Activated CD4-positive, alpha-beta memory T cell treated with anti-CD3 and anti-CD28 coated beads, Interleukin-2, amount 10 ng/mL, durations not matched to agents 7 days and 5 days (primary cell): Measurements from ENCODE around the gene UBE4B. TPM values are rescaled to one million over a fixed set of nuclear protein-coding genes. Genes with fewer than 3 reads are reported as not detected.
"Not testable (repeated sequence)": the region's sequence is repeated elsewhere in the genome, so short reads cannot be mapped to it uniquely, and the experiment has no call there.

ENCODE experiments used
- CTCF ChIA-PET: fragments of 350-600 bp; sonication (Branson Sonifier 250); formaldehyde crosslinking; loops from one replicate; lab custom pipeline; 2021; ENCODE audit warnings: antibody characterized with exemption, inconsistent platforms; lab: Charles Lee
- POLR2A ChIA-PET: fragments of 350-600 bp; sonication (Branson Sonifier 250); formaldehyde crosslinking; loops from one replicate; lab custom pipeline; 2021; ENCODE audit warnings: antibody characterized with exemption; lab: Charles Lee
- DNase-seq: peaks from one replicate; pipeline ENCODE4 v3.0.0-alpha.2; 2020
- H3K27ac Mint-ChIP-seq: one replicate; pipeline ENCODE4 v1.8.0; 2021; ENCODE audit warnings: mild to moderate bottlenecking, mixed read lengths
- H3K27me3 Mint-ChIP-seq: one replicate; pipeline ENCODE4 v1.8.0; 2021; ENCODE audit warnings: mixed read lengths
- H3K36me3 Mint-ChIP-seq: one replicate; pipeline ENCODE4 v1.8.0; 2021; ENCODE audit warnings: low read depth, mixed read lengths
- H3K4me1 Mint-ChIP-seq: one replicate; pipeline ENCODE4 v1.8.0; 2021; ENCODE audit warnings: mixed read lengths
- H3K4me3 Mint-ChIP-seq: one replicate; pipeline ENCODE4 v1.8.0; 2021; ENCODE audit warnings: mild to moderate bottlenecking, mixed read lengths
- H3K9me3 Mint-ChIP-seq: one replicate; pipeline ENCODE4 v1.8.0; 2021; ENCODE audit warnings: mixed read lengths
- total RNA-seq, 2 experiments: library from RNA; stranded (reverse); gene quantifications; one replicate each; pipeline ENCODE4 v1.2.3, GENCODE V29; 2021

The UBE4B gene
- total RNA-seq, 2 experiments from 2014 or later, result 28.2 to 31.3 TPM

GRCh38 chr1:10019561-10019960, 13.2 kb upstream of the UBE4B start:
- Mint-ChIP-seq H3K27me3 (peaks cover 9% of the 10 kb centered on the region), H3K4me1 (peaks cover 5% of the 10 kb centered on the region), H3K9me3 (no peaks in the 10 kb centered on the region), H3K36me3 (no peaks in the 10 kb centered on the region), H3K4me3 (no peak overlapping the region), H3K27ac (no peak overlapping the region)
- DNase-seq, result no peak
- POLR2A ChIA-PET, result no interaction called here
- CTCF ChIA-PET, result interaction anchor here (0.7 kb wide), 1 partner anchor 262 kb away, joined by 6 read pairs; no protein-coding TSS in a partner anchor

- Mint-ChIP-seq H3K27ac (no peak overlapping the region), H3K4me3 (no peak overlapping the region), H3K4me1 (peaks cover 5% of the 10 kb centered on the region), H3K27me3 (peaks cover 5% of the 10 kb centered on the region), H3K36me3 (no peaks in the 10 kb centered on the region), H3K9me3 (no peaks in the 10 kb centered on the region)
- no peak for DNase-seq
- ChIA-PET POLR2A (no interaction called here), CTCF (no interaction called here)
Observed at GRCh38 chr1:10020086-10020485, 12.7 kb upstream of the UBE4B start.

DNA sequence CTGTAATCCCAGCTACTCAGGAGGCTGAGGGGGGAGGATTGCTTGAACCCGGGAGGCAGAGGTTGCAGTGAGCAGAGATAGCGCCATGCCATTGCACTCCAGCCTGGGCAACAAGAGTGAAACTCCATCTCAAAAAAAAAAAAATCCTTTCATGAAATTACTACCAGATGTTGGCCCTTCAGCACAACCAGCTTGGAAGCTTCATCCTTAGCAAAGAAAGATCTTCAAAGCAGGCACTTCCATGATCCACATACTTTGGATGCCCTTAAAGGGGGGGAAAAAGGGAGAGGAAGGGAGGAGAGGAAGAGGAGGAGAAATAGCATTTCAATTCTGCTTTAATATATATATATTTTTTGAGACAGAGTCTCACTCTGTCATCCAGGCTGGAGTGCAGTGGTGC, 12.1 kb upstream of the UBE4B start:
- CTCF ChIA-PET, DNase-seq, H3K27ac Mint-ChIP-seq, H3K36me3 Mint-ChIP-seq, H3K9me3 Mint-ChIP-seq, H3K4me3 Mint-ChIP-seq, POLR2A ChIA-PET, H3K4me1 Mint-ChIP-seq, H3K27me3 Mint-ChIP-seq: not testable (repeated sequence)

DNA sequence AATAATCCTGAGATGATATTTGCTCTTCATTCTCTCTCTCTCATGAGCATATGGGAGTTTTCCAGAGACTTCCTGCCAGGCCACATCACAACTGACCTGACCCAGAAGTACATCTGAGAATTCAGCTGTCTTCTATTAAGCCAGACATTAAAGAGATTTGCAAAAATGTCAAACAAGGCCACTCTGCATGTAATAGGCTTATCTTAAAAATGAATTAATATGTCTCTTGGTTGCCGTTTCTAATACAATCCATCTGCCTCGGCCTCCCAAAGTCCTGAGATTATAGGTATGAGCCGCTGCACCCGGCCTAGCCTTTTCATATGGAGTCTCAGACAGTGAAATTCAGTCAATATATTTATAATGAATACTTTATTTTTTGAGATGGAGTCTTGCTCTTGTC, 10.8 kb upstream of the UBE4B start:
- H3K36me3 Mint-ChIP-seq, H3K4me3 Mint-ChIP-seq, DNase-seq, H3K4me1 Mint-ChIP-seq, H3K27ac Mint-ChIP-seq, POLR2A ChIA-PET, H3K27me3 Mint-ChIP-seq, H3K9me3 Mint-ChIP-seq, CTCF ChIA-PET: not testable (repeated sequence)

- ChIA-PET CTCF (no interaction called here), POLR2A (no interaction called here)
- no peak overlapping the region for H3K4me3 Mint-ChIP-seq
- H3K27me3 Mint-ChIP-seq, result peaks cover 2% of the 10 kb centered on the region
- no peaks in the 10 kb centered on the region for H3K36me3 Mint-ChIP-seq
- no peaks in the 10 kb centered on the region for H3K9me3 Mint-ChIP-seq
- H3K27ac Mint-ChIP-seq, result no peak overlapping the region
- peaks cover 5% of the 10 kb centered on the region for H3K4me1 Mint-ChIP-seq
- DNase-seq, result no peak
Observed at GRCh38 chr1:10022656-10023055, 10.1 kb upstream of the UBE4B start.

DNA sequence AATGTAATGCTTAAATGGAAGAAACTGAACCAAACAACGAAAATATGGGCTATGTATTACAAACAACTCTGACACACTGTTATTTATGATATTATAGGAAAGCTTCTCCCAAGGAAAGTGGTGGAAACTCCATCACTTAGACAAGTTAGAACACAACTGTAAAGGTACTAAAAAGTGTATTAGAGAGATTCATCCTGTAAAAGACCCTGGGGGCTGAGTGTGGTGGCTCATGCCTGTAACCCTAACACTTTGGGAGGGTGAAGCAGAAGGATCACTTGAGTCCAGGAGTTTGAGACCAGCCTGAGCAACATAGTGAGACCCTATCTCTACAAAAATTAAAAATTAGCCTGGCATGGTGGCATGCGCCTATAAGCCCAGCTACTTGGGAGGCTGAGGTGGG, 7.4 kb upstream of the UBE4B start:
- POLR2A ChIA-PET, result no interaction called here
- Mint-ChIP-seq H3K27me3 (peaks cover 2% of the 10 kb centered on the region), H3K27ac (no peak overlapping the region), H3K36me3 (no peaks in the 10 kb centered on the region), H3K4me1 (no peaks in the 10 kb centered on the region), H3K9me3 (no peaks in the 10 kb centered on the region), H3K4me3 (no peak overlapping the region)
- CTCF ChIA-PET, result interaction anchor here (0.7 kb wide), 1 partner anchor 277 kb away, joined by 3 read pairs; no protein-coding TSS in a partner anchor
- DNase-seq, result no peak

DNA sequence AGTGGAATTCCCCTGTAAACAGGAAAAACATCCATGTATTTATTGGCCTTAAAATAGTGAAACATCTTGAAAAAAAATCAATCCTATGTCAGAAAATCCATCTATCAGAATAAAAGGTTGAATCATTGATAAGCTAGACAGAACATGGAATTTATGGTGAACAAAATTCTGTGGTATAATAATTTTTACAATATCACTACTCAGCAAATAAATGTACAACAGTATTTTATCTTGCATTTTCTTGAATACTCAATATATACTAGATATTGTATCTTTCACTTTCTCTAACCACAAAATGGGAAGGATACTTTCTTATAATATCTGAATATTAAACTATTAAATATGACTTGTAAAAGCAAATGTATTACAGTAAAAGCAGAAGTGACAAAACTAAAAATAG, 5.7 kb upstream of the UBE4B start:
- peaks cover 2% of the 10 kb centered on the region for H3K27me3 Mint-ChIP-seq
- H3K9me3 Mint-ChIP-seq, result no peaks in the 10 kb centered on the region
- H3K27ac Mint-ChIP-seq, result no peak overlapping the region
- ChIA-PET POLR2A (no interaction called here), CTCF (no interaction called here)
- H3K4me3 Mint-ChIP-seq, result no peak overlapping the region
- no peak for DNase-seq
- H3K36me3 Mint-ChIP-seq, result no peaks in the 10 kb centered on the region
- H3K4me1 Mint-ChIP-seq, result peaks cover 5% of the 10 kb centered on the region

DNA sequence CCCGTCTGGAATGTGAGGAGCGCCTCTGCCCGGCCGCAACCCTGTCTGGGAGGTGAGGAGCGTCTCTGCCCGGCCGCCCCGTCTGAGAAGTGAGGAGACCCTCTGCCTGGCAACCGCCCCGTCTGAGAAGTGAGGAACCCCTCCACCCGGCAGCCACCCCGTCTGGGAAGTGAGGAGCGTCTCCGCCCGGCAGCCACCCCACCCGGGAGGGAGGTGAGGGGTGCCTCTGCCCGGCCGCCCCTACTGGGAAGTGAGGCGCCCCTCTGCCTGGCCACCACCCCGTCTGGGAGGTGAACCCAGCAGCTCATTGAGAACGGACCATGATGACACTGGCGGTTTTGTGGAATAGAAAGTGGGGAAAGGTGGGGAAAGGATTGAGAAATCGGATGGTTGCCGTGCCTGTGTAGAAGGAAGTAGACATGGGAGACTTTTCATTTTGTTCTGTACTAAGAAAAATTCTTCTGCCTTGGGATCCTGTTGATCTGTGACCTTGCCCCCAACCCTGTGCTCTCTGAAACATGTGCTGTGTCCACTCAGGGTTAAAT, 3.7 kb upstream of the UBE4B start:
- peaks cover 19% of the 10 kb centered on the region for H3K4me1 Mint-ChIP-seq
- H3K36me3 Mint-ChIP-seq, POLR2A ChIA-PET, DNase-seq, H3K27me3 Mint-ChIP-seq, H3K4me3 Mint-ChIP-seq, H3K9me3 Mint-ChIP-seq, CTCF ChIA-PET, H3K27ac Mint-ChIP-seq: not testable (repeated sequence)

DNA sequence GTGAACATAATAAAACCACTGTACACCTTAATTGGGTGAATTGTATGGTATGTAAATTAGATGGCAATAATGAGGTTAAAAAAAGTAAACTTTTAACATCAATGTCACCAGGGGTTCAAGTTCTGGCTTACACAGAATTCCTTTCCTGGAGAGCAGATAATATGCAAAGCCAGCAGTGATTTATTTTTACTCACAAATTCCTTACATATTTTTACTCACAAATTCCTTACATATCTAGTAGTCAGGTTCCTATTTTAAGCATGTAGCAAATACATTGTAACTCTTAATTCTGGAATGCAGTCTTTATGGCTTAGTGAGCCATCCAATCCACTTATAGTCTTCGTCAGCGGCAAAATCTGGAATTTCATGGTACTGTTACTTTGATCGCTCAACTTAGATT, 1.3 kb upstream of the UBE4B start:
- no peak for DNase-seq
- H3K36me3 Mint-ChIP-seq, result no peaks in the 10 kb centered on the region
- no peaks in the 10 kb centered on the region for H3K27me3 Mint-ChIP-seq
- H3K27ac Mint-ChIP-seq, result no peak overlapping the region
- ChIA-PET POLR2A (no interaction called here), CTCF (no interaction called here)
- H3K9me3 Mint-ChIP-seq, result no peaks in the 10 kb centered on the region
- H3K4me1 Mint-ChIP-seq, result peaks cover 30% of the 10 kb centered on the region
- H3K4me3 Mint-ChIP-seq, result no peak overlapping the region

GRCh38 chr1:10033359-10033845, 644 bp downstream of the UBE4B start:
- H3K4me1 Mint-ChIP-seq, result peaks cover 30% of the 10 kb centered on the region
- no peaks in the 10 kb centered on the region for H3K9me3 Mint-ChIP-seq
- H3K4me3 Mint-ChIP-seq, result peak overlapping the region; percentile 97
- peak overlapping the region; percentile 89 for H3K27ac Mint-ChIP-seq
- POLR2A ChIA-PET, result interaction anchor here (0.9 to 1.7 kb wide), 4 partner anchors 14 to 124 kb away, joined by 3 to 7 read pairs (median 3); partner anchors contain the start of genes LZIC and NMNAT1
- no peak for DNase-seq
- H3K27me3 Mint-ChIP-seq, result no peaks in the 10 kb centered on the region
- peaks cover 9% of the 10 kb centered on the region for H3K36me3 Mint-ChIP-seq
- CTCF ChIA-PET, result interaction anchor here (1.0 to 1.4 kb wide), 4 partner anchors 41 to 305 kb away, joined by 3 to 5 read pairs (median 4); partner anchors contain the start of genes LZIC and NMNAT1

DNA sequence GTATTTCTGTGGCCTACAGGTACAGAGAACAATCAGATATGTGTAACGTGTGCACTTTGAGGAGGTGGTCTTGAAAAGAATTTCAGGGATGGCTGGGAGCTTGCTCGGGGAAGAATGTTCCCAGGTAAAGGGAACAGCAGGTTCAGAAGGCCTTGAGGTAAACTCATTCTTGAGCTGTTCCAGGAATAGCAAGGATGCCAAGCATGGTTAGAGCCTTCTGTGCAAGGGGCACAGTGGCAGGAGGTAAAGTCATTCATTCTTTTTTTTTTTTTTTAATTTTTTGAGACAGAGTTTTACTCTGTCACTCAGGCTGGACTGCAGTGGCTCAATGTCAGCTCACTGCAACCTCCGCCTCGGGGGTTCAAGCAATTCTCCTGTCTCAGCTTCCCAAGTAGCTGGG, 10.0 kb downstream of the UBE4B start:
- H3K9me3 Mint-ChIP-seq, result no peaks in the 10 kb centered on the region
- H3K27ac Mint-ChIP-seq, result no peak overlapping the region
- peaks cover 4% of the 10 kb centered on the region for H3K36me3 Mint-ChIP-seq
- H3K27me3 Mint-ChIP-seq, result no peaks in the 10 kb centered on the region
- ChIA-PET CTCF (no interaction called here), POLR2A (no interaction called here)
- H3K4me1 Mint-ChIP-seq, result peaks cover 4% of the 10 kb centered on the region
- no peak overlapping the region for H3K4me3 Mint-ChIP-seq
- no peak for DNase-seq

GRCh38 chr1:10045480-10046355, 13.0 kb downstream of the UBE4B start:
- Mint-ChIP-seq H3K27ac (no peak overlapping the region), H3K4me3 (no peak overlapping the region), H3K4me1 (peaks cover 7% of the 10 kb centered on the region), H3K9me3 (no peaks in the 10 kb centered on the region), H3K27me3 (no peaks in the 10 kb centered on the region), H3K36me3 (peaks cover 9% of the 10 kb centered on the region)
- CTCF ChIA-PET, result no interaction called here
- DNase-seq, result no peak
- POLR2A ChIA-PET, result interaction anchor here (0.5 kb wide), 1 partner anchor 497 kb away, joined by 3 read pairs; no protein-coding TSS in a partner anchor

- ChIA-PET POLR2A (interaction anchor here (0.5 kb wide), 1 partner anchor 498 kb away, joined by 3 read pairs; no protein-coding TSS in a partner anchor), CTCF (no interaction called here)
- H3K27me3 Mint-ChIP-seq, result no peaks in the 10 kb centered on the region
- DNase-seq, result no peak
- H3K4me1 Mint-ChIP-seq, result peaks cover 7% of the 10 kb centered on the region
- no peak overlapping the region for H3K4me3 Mint-ChIP-seq
- H3K27ac Mint-ChIP-seq, result no peak overlapping the region
- H3K36me3 Mint-ChIP-seq, result peaks cover 9% of the 10 kb centered on the region
- no peaks in the 10 kb centered on the region for H3K9me3 Mint-ChIP-seq
Observed at GRCh38 chr1:10046356-10047085, 13.8 kb downstream of the UBE4B start.
